Fibroblast of the aortic adventitia (primary cell): Measurements from ENCODE around the gene TCF7. TPM values are rescaled to one million over a fixed set of nuclear protein-coding genes. Genes with fewer than 3 reads are reported as not detected.
A peak's percentile ranks its signal among the peaks of the same experiment; 100 is the strongest.

ENCODE experiments used
- DNase-seq: peaks from one replicate; pipeline ENCODE4 v3.0.0-alpha.2; 2010; ENCODE audit warnings: low read depth
- H3K4me3 ChIP-seq: 2 replicates; pipeline ENCODE4 v1.5.1; 2011; ENCODE audit warnings: low read depth, mild to moderate bottlenecking, control low read depth, low read length, moderate library complexity
- CTCF ChIP-seq: IDR thresholded peaks from 2 replicates; pipeline ENCODE4 v1.5.1; 2011; ENCODE audit warnings: mild to moderate bottlenecking, low read length, control low read depth, inconsistent platforms; ENCODE audit not compliant: insufficient read depth
- total RNA-seq: library from RNA; depleted of rRNA; stranded (reverse); fragments of >200 nt; gene quantifications from 2 replicates; pipeline ENCODE4 v1.2.3, GENCODE V29; 2012; ENCODE audit warnings: low replicate concordance

The TCF7 gene
- total RNA-seq, 1 donor, result 16.8 TPM

GRCh38 chr5:134136221-134136631 lies 21.7 kb downstream of the TCF7 start:
- DNase-seq, result no peak
- H3K4me3 ChIP-seq, result no peak overlapping the region
- no peak for TF ChIP-seq CTCF

GRCh38 chr5:134136771-134137170 lies 22.3 kb downstream of the TCF7 start:
- no peak overlapping the region for H3K4me3 ChIP-seq
- DNase-seq, result no peak
- no peak for TF ChIP-seq CTCF

- TF ChIP-seq CTCF, result no peak
- no peak for DNase-seq
- H3K4me3 ChIP-seq, result no peak overlapping the region
Measured at GRCh38 chr5:134138416-134139376, 24.2 kb downstream of the TCF7 start.

- TF ChIP-seq CTCF, result no peak
- H3K4me3 ChIP-seq, result no peak overlapping the region
- DNase-seq, result no peak
Measured at GRCh38 chr5:134139377-134139851, 24.9 kb downstream of the TCF7 start.

- no peak for DNase-seq
- no peak for TF ChIP-seq CTCF
- no peak overlapping the region for H3K4me3 ChIP-seq
Measured at GRCh38 chr5:134139891-134140469, 25.5 kb downstream of the TCF7 start.

- H3K4me3 ChIP-seq, result no peak overlapping the region
- DNase-seq, result peak; percentile 77
- TF ChIP-seq CTCF, result peak; percentile 80
Measured at GRCh38 chr5:134140530-134141201, 26.2 kb downstream of the TCF7 start.
